Peyer's patch (tissue), 4 donors: Measurements from ENCODE around the gene SUPT16H.

Experiments
- CTCF ChIP-seq, 6 experiments: fragments of 450-650 bp in 4 of 6; fragments of 200-600 bp in 2 of 6; sonication (generic) in 1 of 6; IDR thresholded peaks; one replicate each; pipeline ENCODE4 v1.5.1; 2017 to 2019; ENCODE audit warnings: antibody characterized with exemption in 6 of 6, mild to moderate bottlenecking in 3 of 6, moderate library complexity in 1 of 6
- POLR2A ChIP-seq, 2 donors: fragments of 450-650 bp; IDR thresholded peaks; one replicate each; pipeline ENCODE4 v1.5.1; 2017; ENCODE audit warnings: antibody characterized with exemption in 2 of 2, mild to moderate bottlenecking in 2 of 2, moderate library complexity in 2 of 2

- TF ChIP-seq POLR2A (IDR thresholded peaks at IDR 0.05) (no peak), CTCF (IDR thresholded peaks at IDR 0.05) (no peak)
Measured at GRCh38 chr14:21399311-21399870, 15.6 kb upstream of the SUPT16H start.
